ENCODE data around the gene MESD. TPM values are rescaled to one million over a fixed set of nuclear protein-coding genes. Genes with fewer than 3 reads are reported as not detected.
A peak's percentile ranks its signal among the peaks of the same experiment; 100 is the strongest.

MESD gene
- total RNA-seq, 1 experiment from 2014 or later = 21.9 TPM

- Histone ChIP-seq H3F3A (ENCODE audit: insufficient read depth, low read depth) (peaks cover 12% of the 10 kb centered on the region; the same call in 1 of the 2 replicates), H2AFZ (no peak overlapping the region), H3K9me3 (ENCODE audit: insufficient read depth, low read depth) (no peaks in the 10 kb centered on the region), H4K20me1 (ENCODE audit: insufficient read depth) (no peaks in the 10 kb centered on the region), H3K79me2 (ENCODE audit: low read depth) (peaks cover 31% of the 10 kb centered on the region), H3K27me3 (ENCODE audit: insufficient read depth, low read depth) (no peaks in the 10 kb centered on the region), H3K4me2 (no peak overlapping the region), H3K9me2 (ENCODE audit: insufficient read depth) (no peaks in the 10 kb centered on the region; the same call in 1 of the 2 replicates), H3K27ac (no peak overlapping the region), H3K4me3 (no peak overlapping the region), H3K36me3 (ENCODE audit: low read depth) (no peaks in the 10 kb centered on the region), H3K4me1 (replicated peaks; ENCODE audit: insufficient read depth) (peaks cover 24% of the 10 kb centered on the region)
- intact Hi-C loops (cut with micrococcal nuclease; ENCODE audit: unreplicated experiment) = no loop called here
- DNase-seq = no peak
- CTCF ChIA-PET = interaction anchor here (0.6 to 1.1 kb wide), 2 partner anchors 22 to 274 kb away, joined by 4 to 5 read pairs; no protein-coding TSS in a partner anchor
- TF ChIP-seq EZH2 (IDR thresholded peaks at IDR 0.05; ENCODE audit: low read depth) (no peak), CTCF (conservative IDR thresholded peaks at IDR 0.05) (no peak)
- POLR2A ChIA-PET (ENCODE audit: unreplicated experiment) = interaction anchor here (0.6 kb wide), 1 partner anchor 214 kb away, joined by 3 read pairs; no protein-coding TSS in a partner anchor
- BruUV-seq (replicated peaks) = no TSS peak
Observed at GRCh38 chr15:80991421-80991820, 1.8 kb upstream of the MESD start.

DNA sequence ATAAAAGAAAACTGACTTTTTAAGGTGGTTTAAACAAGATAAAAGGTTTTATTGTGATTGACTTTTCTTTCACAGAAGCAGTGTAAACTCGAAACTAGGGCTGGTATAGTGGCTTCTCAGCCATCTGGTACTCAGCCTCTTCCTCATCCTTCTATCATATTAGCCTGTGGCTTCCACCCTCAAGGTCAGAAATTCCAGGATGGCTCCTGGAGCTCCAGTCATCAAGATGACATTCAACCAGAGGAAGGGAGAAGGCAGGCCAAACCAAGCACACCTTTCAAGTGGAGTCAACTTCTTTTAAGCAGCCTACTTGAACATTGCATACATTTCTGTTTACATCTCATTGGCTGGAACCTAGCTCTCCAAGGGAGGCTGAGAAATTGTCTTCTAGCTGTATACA lies 1.3 kb upstream of the MESD start:
- Histone ChIP-seq H3K27ac (no peak overlapping the region), H3K9me2 (ENCODE audit: insufficient read depth) (no peaks in the 10 kb centered on the region; the same call in 1 of the 2 replicates), H3K79me2 (ENCODE audit: low read depth) (peaks cover 36% of the 10 kb centered on the region), H3F3A (ENCODE audit: insufficient read depth, low read depth) (peaks cover 12% of the 10 kb centered on the region; the same call in 1 of the 2 replicates), H3K36me3 (ENCODE audit: low read depth) (no peaks in the 10 kb centered on the region), H3K9me3 (ENCODE audit: insufficient read depth, low read depth) (no peaks in the 10 kb centered on the region), H3K4me3 (no peak overlapping the region), H3K4me1 (replicated peaks; ENCODE audit: insufficient read depth) (peaks cover 24% of the 10 kb centered on the region), H3K27me3 (ENCODE audit: insufficient read depth, low read depth) (no peaks in the 10 kb centered on the region), H4K20me1 (ENCODE audit: insufficient read depth) (no peaks in the 10 kb centered on the region), H3K4me2 (no peak overlapping the region), H2AFZ (no peak overlapping the region)
- TF ChIP-seq CTCF (conservative IDR thresholded peaks at IDR 0.05) = no peak
- no peak for TF ChIP-seq EZH2 (IDR thresholded peaks at IDR 0.05; ENCODE audit: low read depth)
- ChIA-PET CTCF (interaction anchor here (0.6 to 1.1 kb wide), 2 partner anchors 22 to 275 kb away, joined by 4 to 5 read pairs; no protein-coding TSS in a partner anchor), POLR2A (ENCODE audit: unreplicated experiment) (no interaction called here)
- intact Hi-C loops (cut with micrococcal nuclease; ENCODE audit: unreplicated experiment) = no loop called here
- no TSS peak for BruUV-seq (replicated peaks)
- DNase-seq = no peak

- Histone ChIP-seq H3K4me3 (peak overlapping the region; percentile 87), H3K79me2 (ENCODE audit: low read depth) (peaks cover 53% of the 10 kb centered on the region), H3K27ac (no peak overlapping the region), H3F3A (ENCODE audit: insufficient read depth, low read depth) (peaks cover 11% of the 10 kb centered on the region; the same call in 1 of the 2 replicates), H3K9me3 (ENCODE audit: insufficient read depth, low read depth) (no peaks in the 10 kb centered on the region), H3K36me3 (ENCODE audit: low read depth) (no peaks in the 10 kb centered on the region), H3K4me1 (replicated peaks; ENCODE audit: insufficient read depth) (peaks cover 24% of the 10 kb centered on the region), H3K9me2 (ENCODE audit: insufficient read depth) (no peaks in the 10 kb centered on the region; the same call in 1 of the 2 replicates), H4K20me1 (ENCODE audit: insufficient read depth) (peaks cover 5% of the 10 kb centered on the region; the same call in 1 of the 2 replicates), H2AFZ (peak overlapping the region; percentile 88), H3K27me3 (ENCODE audit: insufficient read depth, low read depth) (no peaks in the 10 kb centered on the region), H3K4me2 (peak overlapping the region; percentile 89)
- ChIA-PET POLR2A (ENCODE audit: unreplicated experiment) (no interaction called here), CTCF (no interaction called here)
- TF ChIP-seq EZH2 (IDR thresholded peaks at IDR 0.05; ENCODE audit: low read depth) (no peak), CTCF (conservative IDR thresholded peaks at IDR 0.05) (no peak)
- DNase-seq = no peak
- no TSS peak for BruUV-seq (replicated peaks)
- intact Hi-C loops (cut with micrococcal nuclease; ENCODE audit: unreplicated experiment) = loop anchor here (1.0 kb wide), 1 partner anchor 11 kb away; the partner anchor contains the start of gene TLNRD1
Observed at GRCh38 chr15:80989081-80989517, 520 bp downstream of the MESD start.

Measured in PC-9 (cell line).